Muscle layer of duodenum (tissue), 2 donors: ENCODE results near the gene CCL20.

ENCODE experiments used
- H3K27ac ChIP-seq: one replicate; pipeline ENCODE4 v1.7.0; 2013; ENCODE audit warnings: mild to moderate bottlenecking, low read length
- H3K27me3 ChIP-seq: one replicate; pipeline ENCODE4 v1.7.0; 2013; ENCODE audit warnings: low read depth, mild to moderate bottlenecking, control low read depth, low read length
- H3K36me3 ChIP-seq, 2 donors: one replicate each; pipeline ENCODE4 v1.7.0; 2013; ENCODE audit warnings: low read length in 2 of 2, control low read depth in 1 of 2, mild to moderate bottlenecking in 1 of 2; ENCODE audit not compliant: insufficient read depth in 2 of 2, control insufficient read depth in 1 of 2
- H3K4me1 ChIP-seq, 2 donors: one replicate each; pipeline ENCODE4 v1.7.0; 2013; ENCODE audit warnings: low read length in 2 of 2, mild to moderate bottlenecking in 2 of 2, control low read depth in 1 of 2, moderate library complexity in 1 of 2; ENCODE audit not compliant: insufficient read depth in 2 of 2, control insufficient read depth in 1 of 2
- H3K4me3 ChIP-seq, 2 donors: one replicate each; pipeline ENCODE4 v1.7.0; 2013; ENCODE audit warnings: low read length in 2 of 2, low read depth in 1 of 2, mild to moderate bottlenecking in 1 of 2
- H3K9me3 ChIP-seq, 2 donors: one replicate each; pipeline ENCODE4 v1.7.0; 2013; ENCODE audit warnings: low read length in 2 of 2, control low read depth in 1 of 2, mild to moderate bottlenecking in 1 of 2; ENCODE audit not compliant: control insufficient read depth in 1 of 2
- donor health status: healthy.

Gene CCL20

GRCh38 chr2:227862741-227863588 is 49.3 kb downstream of the CCL20 start:
- Histone ChIP-seq H3K27ac (peak overlapping the region; percentile 10), H3K27me3 (no peaks in the 10 kb centered on the region), H3K36me3 (no peaks in the 10 kb centered on the region), H3K9me3 (no peaks in the 10 kb centered on the region), H3K4me1 (no peaks in the 10 kb centered on the region), H3K4me3 (no peak overlapping the region)

GRCh38 chr2:227864161-227864756 is 50.6 kb downstream of the CCL20 start:
- Histone ChIP-seq H3K36me3 (no peaks in the 10 kb centered on the region), H3K27ac (peak overlapping the region; percentile 10), H3K9me3 (no peaks in the 10 kb centered on the region), H3K27me3 (no peaks in the 10 kb centered on the region), H3K4me3 (no peak overlapping the region), H3K4me1 (no peaks in the 10 kb centered on the region)

GRCh38 chr2:227865291-227865690 is 51.6 kb downstream of the CCL20 start:
- Histone ChIP-seq H3K4me3 (no peak overlapping the region), H3K9me3 (no peaks in the 10 kb centered on the region), H3K27me3 (no peaks in the 10 kb centered on the region), H3K27ac (no peak overlapping the region), H3K36me3 (no peaks in the 10 kb centered on the region), H3K4me1 (no peaks in the 10 kb centered on the region)
